ENCODE data around the gene PPP6R2.

GRCh38 chr22:50459016-50459415 is 115.9 kb downstream of the PPP6R2 start:
- TF ChIP-seq, protein P1, sequence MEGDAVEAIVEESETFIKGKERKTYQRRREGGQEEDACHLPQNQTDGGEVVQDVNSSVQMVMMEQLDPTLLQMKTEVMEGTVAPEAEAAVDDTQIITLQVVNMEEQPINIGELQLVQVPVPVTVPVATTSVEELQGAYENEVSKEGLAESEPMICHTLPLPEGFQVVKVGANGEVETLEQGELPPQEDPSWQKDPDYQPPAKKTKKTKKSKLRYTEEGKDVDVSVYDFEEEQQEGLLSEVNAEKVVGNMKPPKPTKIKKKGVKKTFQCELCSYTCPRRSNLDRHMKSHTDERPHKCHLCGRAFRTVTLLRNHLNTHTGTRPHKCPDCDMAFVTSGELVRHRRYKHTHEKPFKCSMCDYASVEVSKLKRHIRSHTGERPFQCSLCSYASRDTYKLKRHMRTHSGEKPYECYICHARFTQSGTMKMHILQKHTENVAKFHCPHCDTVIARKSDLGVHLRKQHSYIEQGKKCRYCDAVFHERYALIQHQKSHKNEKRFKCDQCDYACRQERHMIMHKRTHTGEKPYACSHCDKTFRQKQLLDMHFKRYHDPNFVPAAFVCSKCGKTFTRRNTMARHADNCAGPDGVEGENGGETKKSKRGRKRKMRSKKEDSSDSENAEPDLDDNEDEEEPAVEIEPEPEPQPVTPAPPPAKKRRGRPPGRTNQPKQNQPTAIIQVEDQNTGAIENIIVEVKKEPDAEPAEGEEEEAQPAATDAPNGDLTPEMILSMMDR (IDR thresholded peaks at IDR 0.05; ENCODE audit: low read length) = no peak
- no peak for TF ChIP-seq EZH2 (IDR thresholded peaks at IDR 0.05; ENCODE audit: borderline replicate concordance, low read length)

Measured in OCI-LY1 (cell line).